GM12874 (cell line): ENCODE results near the gene CDC42SE2.

Experiments used
- CTCF ChIP-seq: IDR thresholded peaks from 2 replicates; pipeline ENCODE4 v1.5.1; 2011; ENCODE audit warnings: low read depth, mild to moderate bottlenecking, control low read depth, low read length, moderate library complexity; ENCODE audit not compliant: insufficient read depth

The CDC42SE2 gene

GRCh38 chr5:131230406-131230805, 33.4 kb upstream of the CDC42SE2 start:
- no peak for TF ChIP-seq CTCF

GRCh38 chr5:131239686-131240085, 24.2 kb upstream of the CDC42SE2 start:
- TF ChIP-seq CTCF, result no peak

- no peak for TF ChIP-seq CTCF
Observed at GRCh38 chr5:131242728-131243255, 21.1 kb upstream of the CDC42SE2 start.

- TF ChIP-seq CTCF, result no peak
Observed at GRCh38 chr5:131245312-131245711, 18.5 kb upstream of the CDC42SE2 start.

GRCh38 chr5:131245948-131246347, 17.9 kb upstream of the CDC42SE2 start:
- TF ChIP-seq CTCF, result no peak

- no peak for TF ChIP-seq CTCF
Observed at GRCh38 chr5:131246504-131246903, 17.3 kb upstream of the CDC42SE2 start.

GRCh38 chr5:131250751-131251475, 12.9 kb upstream of the CDC42SE2 start:
- TF ChIP-seq CTCF, result no peak
